ENCODE data around the gene SIRT2. TPM values are rescaled to one million over a fixed set of nuclear protein-coding genes. Genes with fewer than 3 reads are reported as not detected.

The SIRT2 gene
- total and polyA plus RNA-seq, 2 of the 8 experiments (the other 6 are each of a cell fraction or from before 2014, with no cell fraction given), result 6.5 to 10.0 TPM

- H3K4me3 ChIP-seq (ENCODE audit: extremely low read depth in 1 of 4, insufficient read depth in 2 of 4, low read depth in 3 of 4, low read length in 4 of 4), result peak overlapping the region; percentile 80 to 97 (median 95)
- H3K56ac ChIP-seq (replicated peaks; ENCODE audit: insufficient read length, low read depth, low read length), result peak overlapping the region; percentile 85
- peaks cover 22% of the 10 kb centered on the region for H3K23me2 ChIP-seq (ENCODE audit: low read depth, low read length)
- peak overlapping the region; percentile 96 for H3K27ac ChIP-seq (ENCODE audit: low read depth, low read length)
- ChIA-PET POLR2A (ENCODE audit: partially characterized antibody) (interaction anchor here (0.7 to 8.3 kb wide), 44 partner anchors 11 to 398 kb away, joined by 3 to 376 read pairs (median 4); partner anchors contain the start of genes CCER2, ECH1, EIF3K and LGALS7B), CTCF (ENCODE audit: partially characterized antibody) (interaction anchor here (0.7 to 1.7 kb wide), 4 partner anchors 12 to 57 kb away, joined by 3 to 5 read pairs (median 4); no protein-coding TSS in a partner anchor)
- peak overlapping the region; percentile 82 for H2BK5ac ChIP-seq (ENCODE audit: low read depth, low read length)
- peak overlapping the region; percentile 96 to 100 (median 97) for H3K9ac ChIP-seq (replicated peaks in 1 of 4; ENCODE audit: extremely low read depth in 1 of 4, low read depth in 3 of 4, low read length in 3 of 4)
- no peak overlapping the region for H2AFZ ChIP-seq (ENCODE audit: low read length)
- H3K14ac ChIP-seq (ENCODE audit: insufficient read length), result no peak overlapping the region
- H3K4ac ChIP-seq (replicated peaks; ENCODE audit: insufficient read length, low read depth, low read length), result peak overlapping the region; percentile 92
- H3K4me2 ChIP-seq (ENCODE audit: insufficient read depth in 1 of 2, low read depth in 2 of 2, low read length in 2 of 2), result peak overlapping the region; percentile 96 to 98
- H3K36me3 ChIP-seq (ENCODE audit: control insufficient read depth in 2 of 4, insufficient read depth in 4 of 4, low read length in 3 of 4), result peaks cover 33 to 54% (median 43%) of the 10 kb centered on the region in 4 experiments
- H3K4me1 ChIP-seq (replicated peaks in 1 of 4; ENCODE audit: control insufficient read depth in 3 of 4, insufficient read depth in 4 of 4, low read length in 3 of 4), result peaks cover 2 to 16% (median 11%) of the 10 kb centered on the region in 4 experiments
- H3K27me3 ChIP-seq (replicated peaks in 1 of 4; ENCODE audit: control insufficient read depth in 3 of 4, extremely low read depth in 1 of 4, insufficient read depth in 3 of 4, low read length in 3 of 4), result no peaks in the 10 kb centered on the region; a peak in 1 of 7 replicates
- no peak overlapping the region for H3K23ac ChIP-seq (ENCODE audit: insufficient read length)
- H3K18ac ChIP-seq (ENCODE audit: extremely low read depth, low read length), result peak overlapping the region; percentile 44
- H3K79me1 ChIP-seq (ENCODE audit: low read depth, low read length), result peaks cover 12% of the 10 kb centered on the region; the same call in 1 of the 2 replicates
- peak overlapping the region; percentile 91 for H2AK5ac ChIP-seq (ENCODE audit: low read depth, low read length)
- 0 out of 2 replicates have a peak overlapping the region, but pooled peaks have one; percentile 72 for H2BK15ac ChIP-seq (ENCODE audit: low read length)
- H4K91ac ChIP-seq (replicated peaks; ENCODE audit: insufficient read length, low read length), result peak overlapping the region; percentile 83
- no peak for DNase-seq (ENCODE audit: low read depth in 1 of 2, low spot score in 2 of 2)
- no peak overlapping the region for H4K8ac ChIP-seq (ENCODE audit: extremely low read depth, insufficient read depth, low read length)
- H2BK120ac ChIP-seq (replicated peaks; ENCODE audit: low read depth, low read length), result peak overlapping the region; percentile 35
- H2BK20ac ChIP-seq (ENCODE audit: low read length), result no peak overlapping the region
- no peak for FAIRE-seq
- 36% methylated on average over 22 of the region's 22 CpGs; no CpG with 5 or more reads in 1 of the 2 experiments for WGBS, 2 experiments (ENCODE audit: extremely low coverage in 1 of 2, insufficient coverage in 1 of 2, insufficient read length in 1 of 2, insufficient replicate concordance in 2 of 2, low coverage in 1 of 2, low lambda C conversion rate in 2 of 2, missing lambda C conversion rate in 1 of 2)
- H4K20me1 ChIP-seq (replicated peaks in 1 of 2; ENCODE audit: control insufficient read depth in 1 of 2, insufficient read depth in 2 of 2, low read length in 2 of 2), result peaks cover 20 to 30% of the 10 kb centered on the region in 2 experiments
- peaks cover 22 to 52% of the 10 kb centered on the region in 2 experiments for H3K79me2 ChIP-seq (ENCODE audit: control insufficient read depth in 1 of 2, insufficient read depth in 2 of 2, low read length in 2 of 2)
- no peak for TF ChIP-seq TBP (IDR thresholded peaks at IDR 0.05; ENCODE audit: low read depth, low read length)
- no peak for TF ChIP-seq JUND (IDR thresholded peaks at IDR 0.05; ENCODE audit: low read length)
- peak; percentile 74; the same call in 1 of the 2 replicates for TF ChIP-seq POLR2AphosphoS5 (IDR thresholded peaks at IDR 0.05; ENCODE audit: low read depth, low read length)
- TF ChIP-seq ATF2 (IDR thresholded peaks at IDR 0.05; ENCODE audit: low read length), result peak; percentile 38; the same call in 1 of the 2 replicates
- 0 out of 2 replicates have a peak overlapping the region, but pooled peaks have one; percentile 27 for H2BK12ac ChIP-seq (ENCODE audit: low read depth, low read length)
- H4K5ac ChIP-seq (ENCODE audit: insufficient read length, low read depth, low read length), result peak overlapping the region; percentile 0
- no peaks in the 10 kb centered on the region for H3K9me3 ChIP-seq (ENCODE audit: insufficient read depth in 2 of 2, low read depth in 1 of 2, low read length in 1 of 2)
These were observed 50.9 kb downstream of the SIRT2 start for GRCh38 chr19:38848299-38849146.

All from H1 (cell line).